ENCODE measurements around the gene CEACAM1. TPM values are rescaled to one million over a fixed set of nuclear protein-coding genes. Genes with fewer than 3 reads are reported as not detected.
A peak's percentile ranks its signal among the peaks of the same experiment; 100 is the strongest.

CEACAM1 gene
- total RNA-seq, 1 donor from 2014 or later = not detected

GRCh38 chr19:42469311-42470235 is 58.7 kb downstream of the CEACAM1 start:
- Mint-ChIP-seq H3K4me3 (no peak overlapping the region), H3K27ac (ENCODE audit: unreplicated experiment) (no peak overlapping the region), H3K27me3 (ENCODE audit: low read depth) (peaks cover 17% of the 10 kb centered on the region), H3K36me3 (ENCODE audit: low read depth) (no peaks in the 10 kb centered on the region), H3K9me3 (no peaks in the 10 kb centered on the region), H3K4me1 (peaks cover 45% of the 10 kb centered on the region)
- no peak for TF ChIP-seq CTCF (conservative IDR thresholded peaks at IDR 0.05)
- no peak for DNase-seq (ENCODE audit: low read depth, low spot score)

GRCh38 chr19:42468273-42468796 is 59.9 kb downstream of the CEACAM1 start:
- Mint-ChIP-seq H3K27me3 (ENCODE audit: low read depth) (peaks cover 11% of the 10 kb centered on the region), H3K9me3 (no peaks in the 10 kb centered on the region), H3K27ac (ENCODE audit: unreplicated experiment) (no peak overlapping the region), H3K4me1 (peaks cover 34% of the 10 kb centered on the region), H3K4me3 (no peak overlapping the region), H3K36me3 (ENCODE audit: low read depth) (no peaks in the 10 kb centered on the region)
- no peak for TF ChIP-seq CTCF (conservative IDR thresholded peaks at IDR 0.05)
- DNase-seq (ENCODE audit: low read depth, low spot score) = no peak

- H3K27ac Mint-ChIP-seq (ENCODE audit: unreplicated experiment) = no peak overlapping the region
- H3K27me3 Mint-ChIP-seq (ENCODE audit: low read depth) = peaks cover 4% of the 10 kb centered on the region
- H3K36me3 Mint-ChIP-seq (ENCODE audit: low read depth) = no peaks in the 10 kb centered on the region
- peaks cover 2% of the 10 kb centered on the region for H3K9me3 Mint-ChIP-seq
- H3K4me1 Mint-ChIP-seq = peaks cover 35% of the 10 kb centered on the region
- H3K4me3 Mint-ChIP-seq = no peak overlapping the region
- no peak for TF ChIP-seq CTCF (conservative IDR thresholded peaks at IDR 0.05)
- no peak for DNase-seq (ENCODE audit: low read depth, low spot score)
Measured at GRCh38 chr19:42467183-42467760, 61.0 kb downstream of the CEACAM1 start.

GRCh38 chr19:42466521-42467182 is 61.6 kb downstream of the CEACAM1 start:
- no peaks in the 10 kb centered on the region for H3K36me3 Mint-ChIP-seq (ENCODE audit: low read depth)
- H3K4me3 Mint-ChIP-seq = no peak overlapping the region
- H3K4me1 Mint-ChIP-seq = peaks cover 41% of the 10 kb centered on the region
- DNase-seq (ENCODE audit: low read depth, low spot score) = no peak
- TF ChIP-seq CTCF (conservative IDR thresholded peaks at IDR 0.05) = no peak
- peaks cover 4% of the 10 kb centered on the region for H3K9me3 Mint-ChIP-seq
- H3K27me3 Mint-ChIP-seq (ENCODE audit: low read depth) = no peaks in the 10 kb centered on the region
- H3K27ac Mint-ChIP-seq (ENCODE audit: unreplicated experiment) = peak overlapping the region; percentile 91

- DNase-seq (ENCODE audit: low read depth, low spot score) = no peak
- Mint-ChIP-seq H3K4me1 (peaks cover 44% of the 10 kb centered on the region), H3K27ac (ENCODE audit: unreplicated experiment) (peak overlapping the region; percentile 91)
Measured at GRCh38 chr19:42465827-42466280, 62.4 kb downstream of the CEACAM1 start.

More at GRCh38 chr19:42465827-42466280, 62.4 kb downstream of the CEACAM1 start:
- H3K9me3 Mint-ChIP-seq = peaks cover 4% of the 10 kb centered on the region
- TF ChIP-seq CTCF (conservative IDR thresholded peaks at IDR 0.05) = no peak
- no peak overlapping the region for H3K4me3 Mint-ChIP-seq
- H3K27me3 Mint-ChIP-seq (ENCODE audit: low read depth) = no peaks in the 10 kb centered on the region
- no peaks in the 10 kb centered on the region for H3K36me3 Mint-ChIP-seq (ENCODE audit: low read depth)
